ENCODE results near the gene SF3B5.
A peak's percentile ranks its signal among the peaks of the same experiment; 100 is the strongest.
"Not testable (repeated sequence)": the region's sequence is repeated elsewhere in the genome, so short reads cannot be mapped to it uniquely, and the experiment has no call there.

SF3B5 gene

GRCh38 chr6:144063744-144064401 lies 31.5 kb downstream of the SF3B5 start:
- peak; percentile 82 for DNase-seq (ENCODE audit: low spot score)

- peak; percentile 39 for DNase-seq (ENCODE audit: low spot score)
Measured at GRCh38 chr6:144063246-144063743, 32.1 kb downstream of the SF3B5 start.

GRCh38 chr6:144062786-144063185 lies 32.6 kb downstream of the SF3B5 start:
- DNase-seq (ENCODE audit: low spot score), result no peak

- no peak for DNase-seq (ENCODE audit: low spot score)
Measured at GRCh38 chr6:144059139-144059538, 36.2 kb downstream of the SF3B5 start.

- DNase-seq (ENCODE audit: low spot score), result peak; percentile 32
Measured at GRCh38 chr6:144055121-144055931, 40.0 kb downstream of the SF3B5 start.

GRCh38 chr6:144053601-144054000 lies 41.8 kb downstream of the SF3B5 start:
- no peak for DNase-seq (ENCODE audit: low spot score)

GRCh38 chr6:144052488-144052887 lies 42.9 kb downstream of the SF3B5 start:
- no peak for DNase-seq (ENCODE audit: low spot score)

- no peak for DNase-seq (ENCODE audit: low spot score)
Measured at GRCh38 chr6:144049386-144049785, 46.0 kb downstream of the SF3B5 start.

- DNase-seq (ENCODE audit: low spot score), result no peak
Measured at GRCh38 chr6:144047688-144048087, 47.7 kb downstream of the SF3B5 start.

- not testable (repeated sequence) for DNase-seq (ENCODE audit: low spot score)
Measured at GRCh38 chr6:144046672-144047071, 48.7 kb downstream of the SF3B5 start.

GRCh38 chr6:144044989-144045388 lies 50.4 kb downstream of the SF3B5 start:
- not testable (repeated sequence) for DNase-seq (ENCODE audit: low spot score)
